MM.1S (cell line): ENCODE results near the gene SEC23A.
A peak's percentile ranks its signal among the peaks of the same experiment; 100 is the strongest.
"Not testable (repeated sequence)": the region's sequence is repeated elsewhere in the genome, so short reads cannot be mapped to it uniquely, and the experiment has no call there.

ENCODE experiments used
- DNase-seq: peaks from one replicate; pipeline ENCODE4 v3.0.0-alpha.2; 2015
- H2AFZ ChIP-seq: fragments of 300-600 bp; sonication (generic); 2 replicates; pipeline ENCODE4 v1.6.0; 2016; ENCODE audit warnings: antibody characterized with exemption, low read length
- H3F3A ChIP-seq: fragments of 300-600 bp; sonication (generic); 2 replicates; pipeline ENCODE4 v1.6.1; 2016; ENCODE audit warnings: mild to moderate bottlenecking, antibody characterized with exemption, low read length, moderate library complexity, mixed read lengths; ENCODE audit not compliant: insufficient read depth
- H3K27ac ChIP-seq: fragments of 300-600 bp; sonication (generic); 2 replicates; pipeline ENCODE4 v1.5.1; 2016; ENCODE audit warnings: mild to moderate bottlenecking, low read length
- H3K27me3 ChIP-seq: fragments of 300-600 bp; sonication (generic); replicated peaks from 2 replicates; pipeline ENCODE4 v1.6.0; 2016; ENCODE audit warnings: low read length; ENCODE audit not compliant: insufficient read depth
- H3K36me3 ChIP-seq: fragments of 300-600 bp; sonication (generic); replicated peaks from 2 replicates; pipeline ENCODE4 v1.6.1; 2016; ENCODE audit warnings: mild to moderate bottlenecking, low read length, mixed read lengths; ENCODE audit not compliant: insufficient read depth
- H3K4me1 ChIP-seq: fragments of 300-600 bp; sonication (generic); 2 replicates; pipeline ENCODE4 v1.6.1; 2016; ENCODE audit warnings: low read length, mixed read lengths
- H3K4me2 ChIP-seq: fragments of 300-600 bp; sonication (generic); 2 replicates; pipeline ENCODE4 v1.6.0; 2016; ENCODE audit warnings: low read depth, low read length
- H3K4me3 ChIP-seq: fragments of 300-600 bp; sonication (generic); 2 replicates; pipeline ENCODE4 v1.5.1; 2016; ENCODE audit warnings: low read length, mixed read lengths
- H3K79me2 ChIP-seq: fragments of 300-600 bp; sonication (generic); 2 replicates; pipeline ENCODE4 v1.6.1; 2016; ENCODE audit warnings: mixed run types, low read length, mixed read lengths
- H3K9ac ChIP-seq: fragments of 300-600 bp; sonication (generic); 2 replicates; pipeline ENCODE4 v1.6.1; 2016; ENCODE audit warnings: low read length, mixed read lengths
- H3K9me2 ChIP-seq: fragments of 300-600 bp; sonication (generic); replicated peaks from 2 replicates; pipeline ENCODE4 v1.6.1; 2016; ENCODE audit warnings: mild to moderate bottlenecking, low read length, mixed read lengths; ENCODE audit not compliant: insufficient read depth
- H3K9me3 ChIP-seq: fragments of 300-600 bp; sonication (generic); replicated peaks from 2 replicates; pipeline ENCODE4 v1.6.1; 2016; ENCODE audit warnings: mild to moderate bottlenecking, low read length, mixed read lengths; ENCODE audit not compliant: insufficient read depth
- H4K20me1 ChIP-seq: fragments of 300-600 bp; sonication (generic); 2 replicates; pipeline ENCODE4 v1.6.1; 2016; ENCODE audit warnings: mild to moderate bottlenecking, low read length, moderate library complexity, mixed read lengths; ENCODE audit not compliant: insufficient read depth
- EZH2 ChIP-seq: fragments of 300-600 bp; sonication (generic); optimal IDR thresholded peaks from 2 replicates; pipeline ENCODE3; 2017; ENCODE audit warnings: low read depth, mild to moderate bottlenecking, antibody characterized with exemption, low read length, mixed read lengths
- EZH2phosphoT487 ChIP-seq: fragments of 300-600 bp; sonication (generic); IDR thresholded peaks from 2 replicates; pipeline ENCODE4 v1.6.1; 2018; ENCODE audit warnings: antibody characterized with exemption, low read length
- TF ChIP-seq, protein P1 (sequence below): fragments of 300-600 bp; sonication (generic); IDR thresholded peaks from 2 replicates; pipeline ENCODE4 v1.5.1; 2016; ENCODE audit warnings: antibody characterized with exemption, low read length, mixed read lengths

Gene SEC23A

DNA sequence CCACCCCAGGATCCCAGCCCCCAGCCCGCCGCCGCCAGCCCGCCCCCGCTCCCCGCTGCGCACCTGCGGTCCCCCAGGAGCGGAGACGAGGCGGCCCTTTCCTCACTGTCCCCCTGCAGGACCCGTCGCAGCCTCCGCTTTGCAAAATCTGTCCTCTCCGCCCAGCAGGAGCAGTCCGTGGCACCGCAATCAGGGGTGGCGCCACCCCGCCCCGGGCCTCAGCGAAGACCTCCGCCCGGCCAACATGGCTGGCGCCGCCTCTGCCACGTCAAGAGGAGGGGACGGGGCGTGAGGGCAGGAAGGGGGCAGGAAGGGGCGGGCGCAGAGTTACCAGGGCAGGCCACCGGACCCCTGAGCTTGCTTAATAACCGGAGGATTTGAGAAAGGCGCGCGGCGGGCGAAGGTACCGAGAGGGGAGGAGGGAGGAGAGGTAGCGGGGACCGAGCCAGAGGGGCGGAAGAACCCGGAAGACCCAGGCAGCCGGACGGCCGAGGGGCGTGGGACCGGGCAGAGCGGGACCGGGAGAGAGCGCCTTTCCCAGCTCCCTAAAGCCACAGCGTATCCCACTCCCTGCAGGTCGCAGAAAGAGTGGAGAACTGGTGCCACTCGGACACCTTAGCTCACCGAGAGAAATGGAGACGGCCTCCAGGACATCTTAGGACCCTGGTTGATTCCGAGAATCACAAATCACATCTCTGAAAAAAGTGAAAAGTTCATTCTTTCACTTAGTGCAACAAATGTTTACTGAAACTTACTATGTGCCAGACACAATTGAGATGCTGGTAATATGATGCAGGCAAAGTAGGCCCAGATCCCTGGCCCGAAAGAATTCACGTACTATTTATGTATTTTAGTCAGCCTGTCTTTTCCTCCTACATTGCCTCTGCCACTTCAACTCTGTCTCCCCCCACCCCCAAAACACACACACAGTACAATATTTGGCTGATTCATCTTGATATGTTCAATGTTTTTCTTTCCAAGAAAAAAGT, at the start of gene SEC23A:
Gene SEC23A, minus strand, starts transcription at position 267 of the 989 bp plus-strand sequence. CDS start 7,117 bp downstream, outside the sequence.
- no peaks in the 10 kb centered on the region for H4K20me1 ChIP-seq
- TF ChIP-seq EZH2phosphoT487 (no peak), EZH2 (no peak)
- TF ChIP-seq, protein P1, sequence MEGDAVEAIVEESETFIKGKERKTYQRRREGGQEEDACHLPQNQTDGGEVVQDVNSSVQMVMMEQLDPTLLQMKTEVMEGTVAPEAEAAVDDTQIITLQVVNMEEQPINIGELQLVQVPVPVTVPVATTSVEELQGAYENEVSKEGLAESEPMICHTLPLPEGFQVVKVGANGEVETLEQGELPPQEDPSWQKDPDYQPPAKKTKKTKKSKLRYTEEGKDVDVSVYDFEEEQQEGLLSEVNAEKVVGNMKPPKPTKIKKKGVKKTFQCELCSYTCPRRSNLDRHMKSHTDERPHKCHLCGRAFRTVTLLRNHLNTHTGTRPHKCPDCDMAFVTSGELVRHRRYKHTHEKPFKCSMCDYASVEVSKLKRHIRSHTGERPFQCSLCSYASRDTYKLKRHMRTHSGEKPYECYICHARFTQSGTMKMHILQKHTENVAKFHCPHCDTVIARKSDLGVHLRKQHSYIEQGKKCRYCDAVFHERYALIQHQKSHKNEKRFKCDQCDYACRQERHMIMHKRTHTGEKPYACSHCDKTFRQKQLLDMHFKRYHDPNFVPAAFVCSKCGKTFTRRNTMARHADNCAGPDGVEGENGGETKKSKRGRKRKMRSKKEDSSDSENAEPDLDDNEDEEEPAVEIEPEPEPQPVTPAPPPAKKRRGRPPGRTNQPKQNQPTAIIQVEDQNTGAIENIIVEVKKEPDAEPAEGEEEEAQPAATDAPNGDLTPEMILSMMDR: no peak
- H3K9me3 ChIP-seq: no peaks in the 10 kb centered on the region
- H3K27ac ChIP-seq: peak within 1 kb of the TSS; percentile 29; the same call in 1 of the 2 replicates
- peak within 1 kb of the TSS; percentile 64 for H3K9ac ChIP-seq
- H3K4me1 ChIP-seq: no peaks in the 10 kb centered on the region
- H3K36me3 ChIP-seq: no peaks in the 10 kb centered on the region
- H3K79me2 ChIP-seq: no peaks in the 10 kb centered on the region
- peak within 1 kb of the TSS; percentile 66 for H3K4me2 ChIP-seq
- no peaks in the 10 kb centered on the region for H3K9me2 ChIP-seq
- H2AFZ ChIP-seq: peak within 1 kb of the TSS; percentile 67
- H3K4me3 ChIP-seq: peak within 1 kb of the TSS; percentile 76
- H3K27me3 ChIP-seq: no peaks in the 10 kb centered on the region
- H3F3A ChIP-seq: no peaks in the 10 kb centered on the region
- DNase-seq: peak; percentile 65

DNA sequence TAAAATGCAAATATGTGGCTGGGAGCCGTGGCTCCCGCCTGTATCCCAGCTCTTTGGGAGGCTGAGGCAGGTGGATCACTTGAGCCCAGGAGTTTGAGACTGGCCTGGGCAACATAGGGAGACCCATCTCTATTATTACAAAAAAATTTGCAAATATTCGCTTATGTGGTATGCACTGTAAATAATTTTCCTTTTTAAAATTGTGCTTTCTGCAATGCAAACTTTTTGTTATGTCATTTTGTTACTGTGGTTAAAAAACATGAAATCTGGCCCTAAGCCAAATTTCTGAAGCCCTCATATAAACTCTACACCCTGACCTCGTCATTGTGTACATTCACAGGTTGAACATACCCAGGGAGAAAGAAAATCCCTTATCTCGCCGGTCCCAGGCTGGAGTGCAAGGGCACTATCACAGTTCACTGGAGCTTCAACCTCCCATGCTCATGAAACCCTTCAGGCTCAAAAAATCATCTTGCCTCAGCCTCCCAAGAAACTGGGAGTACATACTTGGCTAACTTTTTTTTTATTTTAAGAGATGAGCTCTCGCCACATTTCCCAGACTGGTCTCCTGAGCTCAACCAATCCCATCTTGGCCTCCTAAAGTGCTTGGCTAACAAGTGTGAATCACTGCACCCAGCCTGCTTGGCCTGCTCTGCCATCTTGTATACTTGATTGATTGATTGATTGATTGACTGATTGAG, 42.4 kb upstream of the SEC23A start:
- Histone ChIP-seq H3K27ac (no peak overlapping the region), H3K36me3 (no peaks in the 10 kb centered on the region), H3K79me2 (no peaks in the 10 kb centered on the region), H4K20me1 (no peaks in the 10 kb centered on the region), H3K4me1 (no peaks in the 10 kb centered on the region), H3K9ac (no peak overlapping the region), H3F3A (no peaks in the 10 kb centered on the region), H3K27me3 (no peaks in the 10 kb centered on the region), H3K4me3 (no peak overlapping the region), H3K9me3 (no peaks in the 10 kb centered on the region), H3K9me2 (no peaks in the 10 kb centered on the region), H2AFZ (no peak overlapping the region), H3K4me2 (no peak overlapping the region)
- DNase-seq: no peak
- TF ChIP-seq, protein P1: no peak
- TF ChIP-seq EZH2phosphoT487: no peak
- TF ChIP-seq EZH2: no peak

DNA sequence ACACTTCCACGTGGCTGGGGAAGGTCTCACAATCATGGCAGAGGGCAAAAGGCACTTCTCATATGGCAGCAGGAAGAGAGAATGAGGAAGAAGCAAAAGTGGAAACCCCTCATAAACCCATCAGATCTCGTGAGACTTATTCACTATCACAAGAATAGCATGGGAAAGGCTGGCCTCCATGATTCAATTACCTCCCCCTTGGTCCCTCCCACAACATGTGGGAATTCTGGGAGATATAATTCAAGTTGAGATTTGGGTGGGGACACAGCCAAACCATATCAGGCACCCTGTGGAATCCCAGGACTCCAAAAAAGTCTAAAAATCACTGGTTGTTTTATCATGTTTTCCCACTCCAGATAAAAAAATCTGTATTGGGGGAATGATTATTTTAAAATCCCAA, 40.2 kb upstream of the SEC23A start:
- not testable (repeated sequence) for H2AFZ ChIP-seq, H3K27ac ChIP-seq, H4K20me1 ChIP-seq, H3F3A ChIP-seq, H3K4me3 ChIP-seq, H3K79me2 ChIP-seq, DNase-seq, H3K9me3 ChIP-seq, H3K27me3 ChIP-seq, H3K9ac ChIP-seq, H3K9me2 ChIP-seq, H3K36me3 ChIP-seq, H3K4me2 ChIP-seq, H3K4me1 ChIP-seq

DNA sequence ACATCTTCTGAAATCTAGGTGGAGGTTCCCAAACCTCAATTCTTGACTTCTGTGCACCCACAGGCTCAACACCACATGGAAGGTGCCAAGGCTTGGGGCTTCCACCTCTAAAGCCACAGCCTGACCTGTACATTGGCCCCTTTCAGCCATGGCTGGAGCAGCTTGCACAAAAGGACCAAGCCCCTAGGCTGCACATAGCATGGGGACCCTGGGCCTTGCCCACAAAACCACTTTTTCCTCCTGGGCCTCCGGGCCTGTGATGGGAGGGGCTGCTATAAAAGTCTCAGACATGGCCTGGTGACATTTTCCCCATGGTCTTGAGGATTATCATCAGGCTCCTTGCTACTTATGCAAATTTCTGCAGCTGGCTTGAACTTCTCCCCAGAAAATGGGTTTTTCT, 38.6 kb upstream of the SEC23A start:
- H3K9me2 ChIP-seq, H3K4me1 ChIP-seq, H3K27ac ChIP-seq, H3K79me2 ChIP-seq, H4K20me1 ChIP-seq, H3K9ac ChIP-seq, H3F3A ChIP-seq, H3K9me3 ChIP-seq, H3K4me3 ChIP-seq, H3K4me2 ChIP-seq, H3K36me3 ChIP-seq, DNase-seq, H2AFZ ChIP-seq, H3K27me3 ChIP-seq: not testable (repeated sequence)
